GM19099 (cell line): ENCODE results near the gene SEPTIN7.

ENCODE experiments used
- POLR2A ChIP-seq: IDR thresholded peaks from 3 replicates; pipeline ENCODE4 v1.6.1; 2011; ENCODE audit warnings: low read depth; ENCODE audit not compliant: insufficient read length; ENCODE audit errors: extremely low read depth

The SEPTIN7 gene

GRCh38 chr7:35848725-35849124 is 47.9 kb downstream of the SEPTIN7 start:
- no peak for TF ChIP-seq POLR2A

GRCh38 chr7:35849158-35849831 is 48.4 kb downstream of the SEPTIN7 start:
- TF ChIP-seq POLR2A, result no peak

GRCh38 chr7:35849954-35850353 is 49.1 kb downstream of the SEPTIN7 start:
- no peak for TF ChIP-seq POLR2A
